A172 (cell line): ENCODE measurements around the gene CAPZA2. TPM values are rescaled to one million over a fixed set of nuclear protein-coding genes. Genes with fewer than 3 reads are reported as not detected.
"Not testable (repeated sequence)": the region's sequence is repeated elsewhere in the genome, so short reads cannot be mapped to it uniquely, and the experiment has no call there.

Experiments used
- DNase-seq: peaks from one replicate; pipeline ENCODE4 v3.0.0-alpha.2; 2015; ENCODE audit warnings: low spot score
- total RNA-seq: library from RNA; depleted of rRNA; stranded (reverse); fragments of >200 nt; shearing (Covaris generic); gene quantifications from 2 replicates; pipeline ENCODE4 v1.2.3, GENCODE V29; 2014; rRNA removed

Gene CAPZA2
- total RNA-seq, 1 experiment from 2014 or later = 225 TPM

DNA sequence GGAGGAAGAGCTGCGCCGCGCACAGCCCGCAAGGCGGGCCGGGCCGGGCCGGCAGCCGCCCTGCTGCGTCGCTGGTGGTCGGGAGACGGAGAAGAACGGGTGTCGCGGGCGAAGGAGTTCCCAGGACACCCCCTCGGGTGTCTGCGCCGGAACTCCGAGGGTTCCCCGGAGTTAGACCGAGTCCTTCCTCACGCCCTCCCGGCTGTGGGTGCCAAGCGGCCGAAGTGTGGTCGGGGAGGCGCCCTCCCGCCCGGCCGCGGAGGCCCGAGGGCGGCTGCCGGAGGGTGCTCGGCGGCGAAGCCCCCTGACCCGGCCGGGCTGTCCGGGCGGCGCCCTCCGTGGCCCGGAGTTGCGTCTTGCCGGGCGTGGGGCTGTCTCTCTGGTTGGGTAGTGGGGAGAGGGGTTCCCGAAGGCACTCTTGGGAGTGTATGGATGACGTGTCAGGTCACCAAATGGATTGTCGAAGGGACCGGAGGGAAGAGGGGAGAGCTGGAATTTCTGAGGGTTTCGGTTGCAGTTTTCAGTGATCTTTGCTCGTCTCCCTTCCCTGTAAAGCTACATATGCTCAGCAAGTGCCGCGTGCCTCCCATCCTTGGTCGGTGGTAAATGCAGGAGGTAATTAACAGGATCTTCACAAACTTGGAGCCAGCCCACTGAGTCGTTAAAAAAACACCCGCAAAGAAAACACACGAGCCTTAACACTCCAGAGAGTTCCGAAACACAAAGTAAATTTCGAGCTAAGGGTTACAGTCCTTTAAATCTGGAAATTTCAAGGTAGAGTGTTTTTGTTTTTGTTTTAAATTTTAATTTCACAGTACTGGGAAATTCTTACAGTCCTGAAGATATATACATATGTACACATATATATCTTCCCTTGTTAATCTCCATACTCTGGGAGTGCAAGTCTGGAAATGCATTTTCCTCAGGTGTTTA is 91.8 kb downstream of the CAPZA2 start:
- peak; percentile 89 for DNase-seq

DNA sequence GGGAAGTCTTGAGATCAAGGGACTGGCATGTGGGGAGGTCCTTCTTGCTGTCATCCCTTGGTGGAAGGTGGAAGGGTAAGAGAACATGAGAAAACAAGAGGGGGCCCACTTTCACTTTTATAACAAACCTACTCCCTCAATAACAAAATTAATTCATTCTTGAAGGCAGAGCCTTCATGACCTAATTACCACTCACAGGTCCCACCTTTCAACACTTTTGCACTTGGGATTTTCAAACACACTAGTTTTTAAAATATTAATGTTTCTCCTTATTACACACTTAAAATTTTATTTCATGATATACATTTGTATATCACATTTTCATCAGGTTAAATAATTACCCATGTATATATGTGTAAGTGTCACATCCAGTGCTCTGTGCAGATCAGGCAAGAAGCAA is 93.0 kb downstream of the CAPZA2 start:
- DNase-seq = no peak

DNA sequence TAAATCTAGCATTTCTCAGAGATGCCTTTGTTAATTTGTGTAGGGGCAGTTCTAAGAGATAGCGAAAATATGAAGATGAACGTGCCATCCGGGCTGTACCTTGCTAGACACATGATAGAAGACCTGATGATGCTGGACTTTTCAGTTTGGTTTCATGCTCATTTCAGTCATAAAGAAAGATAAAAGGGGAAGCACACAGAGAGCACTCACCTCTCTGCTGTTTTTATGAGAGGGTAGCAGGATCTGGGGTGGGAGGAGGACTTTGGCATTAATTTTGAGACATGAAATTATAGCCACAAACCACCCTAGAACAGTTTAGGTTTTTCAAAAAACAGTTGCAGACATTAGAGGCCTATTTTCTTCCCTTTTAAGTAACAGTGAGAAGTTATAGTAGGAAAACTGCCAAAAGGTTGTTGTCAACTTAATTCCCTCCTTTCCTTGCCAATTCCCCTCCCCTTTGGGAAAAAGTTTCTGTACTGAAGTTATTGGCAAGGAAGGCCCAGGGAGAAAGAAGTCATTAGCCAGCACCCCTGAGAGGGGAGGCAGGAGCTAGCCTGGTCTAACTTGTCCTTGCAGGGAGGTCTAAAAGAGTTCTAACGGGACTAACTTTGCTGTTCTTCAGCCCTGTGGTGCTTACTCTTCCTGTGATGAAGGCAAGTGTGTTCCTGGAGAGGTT is 93.6 kb downstream of the CAPZA2 start:
- DNase-seq = no peak

DNA sequence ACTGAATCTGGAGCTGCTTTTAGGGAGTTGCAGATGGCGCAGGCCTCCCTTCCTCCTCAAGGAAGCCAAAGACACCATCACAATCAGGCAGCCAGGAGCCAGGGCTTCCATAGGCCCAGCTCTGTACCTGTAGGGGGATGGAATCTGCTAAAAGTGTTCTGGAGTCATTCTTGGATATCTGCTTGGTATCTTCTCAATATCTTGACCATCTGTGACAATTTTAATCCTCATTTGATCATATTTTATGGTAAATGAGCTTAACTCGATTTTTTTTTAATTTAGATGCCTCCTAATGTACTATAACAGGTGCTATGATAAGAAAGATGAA is 94.1 kb downstream of the CAPZA2 start:
- no peak for DNase-seq

DNA sequence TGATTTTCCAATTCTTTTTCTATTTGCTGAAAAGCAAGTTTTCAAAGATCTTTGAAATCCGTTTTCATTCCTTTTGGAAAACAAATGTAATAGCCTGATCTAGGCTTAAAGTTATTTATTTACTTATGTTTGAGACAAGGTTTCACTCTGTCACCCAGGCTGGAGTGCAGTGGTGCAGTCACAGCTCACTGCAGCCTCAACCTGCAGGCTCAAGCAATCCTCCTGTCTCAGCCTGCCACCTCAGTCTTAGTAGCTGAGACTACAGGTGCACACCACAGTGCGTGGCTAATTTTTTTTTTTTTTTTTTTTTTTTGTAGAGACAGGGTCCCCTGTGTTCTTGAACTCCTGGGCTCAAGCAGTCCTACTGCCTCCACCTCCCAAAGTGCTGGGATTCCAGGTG is 95.5 kb downstream of the CAPZA2 start:
- DNase-seq = no peak

DNA sequence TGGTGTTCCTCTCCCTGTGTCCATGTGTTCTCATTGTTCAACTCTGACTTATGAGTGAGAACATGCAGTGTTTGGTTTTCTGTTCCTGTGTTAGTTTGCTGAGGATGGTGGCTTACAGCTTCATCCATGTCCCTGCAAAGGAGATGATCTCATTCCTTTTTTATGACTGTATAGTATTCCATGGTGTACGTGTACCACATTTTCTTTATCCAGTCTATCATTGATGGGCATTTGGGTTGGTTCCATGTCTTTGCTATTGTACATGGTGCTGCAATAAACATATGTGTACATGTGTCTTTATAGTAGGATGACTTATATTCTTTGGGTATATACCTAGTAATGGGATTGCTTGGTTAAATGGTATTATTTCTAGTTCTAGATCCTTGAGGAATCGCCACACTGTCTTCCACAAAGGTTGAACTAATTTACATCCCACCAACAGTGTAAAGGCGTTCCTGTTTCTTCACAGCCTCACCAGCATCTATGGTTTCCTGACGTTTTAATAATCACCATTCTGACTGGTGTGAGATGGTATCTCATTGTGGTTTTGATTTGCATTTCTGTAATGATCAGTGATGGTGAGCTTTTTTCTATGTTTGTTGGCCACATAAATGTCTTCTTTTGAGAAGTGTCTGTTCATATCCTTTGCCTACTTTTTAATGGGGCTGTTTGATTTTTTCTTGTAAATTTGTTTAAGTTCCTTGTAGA is 99.7 kb downstream of the CAPZA2 start:
- DNase-seq = not testable (repeated sequence)

DNA sequence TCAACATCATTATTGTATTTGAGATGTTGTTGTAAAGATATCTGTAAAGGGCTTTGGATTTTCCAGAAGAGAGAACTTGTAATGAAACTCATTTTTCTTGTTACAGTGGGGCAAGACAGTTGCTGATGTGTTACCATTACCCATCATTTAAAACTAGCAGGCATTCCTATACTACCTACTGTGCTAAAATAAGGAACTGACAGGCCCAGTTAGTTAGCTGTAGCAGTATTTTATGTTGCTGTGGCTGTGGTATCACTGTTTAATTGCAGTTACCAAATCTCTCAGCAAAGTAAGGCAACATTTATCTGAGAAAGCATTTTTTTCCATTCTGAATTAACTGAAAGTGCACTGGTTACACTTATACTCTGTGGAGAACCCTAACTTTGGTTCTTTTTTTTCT is 100.8 kb downstream of the CAPZA2 start:
- DNase-seq = no peak

DNA sequence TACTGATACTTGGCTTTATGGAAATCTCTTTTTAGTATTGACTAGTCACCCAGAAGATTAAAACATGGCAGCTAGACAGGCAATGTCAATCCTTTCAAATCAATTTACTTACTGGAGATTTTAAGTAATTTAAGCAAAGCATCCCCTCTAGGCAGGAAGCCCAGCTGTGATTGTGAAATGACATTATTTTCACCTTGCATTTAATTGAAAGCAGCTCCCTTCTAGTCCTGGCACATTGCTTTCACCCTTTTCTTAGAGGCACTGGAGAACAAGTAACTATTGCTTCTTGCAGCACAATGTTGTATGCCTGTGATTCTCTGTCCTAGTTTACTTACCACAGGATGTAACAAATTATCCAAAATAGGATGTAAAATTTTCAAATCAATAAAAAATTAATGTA is 104.2 kb downstream of the CAPZA2 start:
- DNase-seq = no peak

DNA sequence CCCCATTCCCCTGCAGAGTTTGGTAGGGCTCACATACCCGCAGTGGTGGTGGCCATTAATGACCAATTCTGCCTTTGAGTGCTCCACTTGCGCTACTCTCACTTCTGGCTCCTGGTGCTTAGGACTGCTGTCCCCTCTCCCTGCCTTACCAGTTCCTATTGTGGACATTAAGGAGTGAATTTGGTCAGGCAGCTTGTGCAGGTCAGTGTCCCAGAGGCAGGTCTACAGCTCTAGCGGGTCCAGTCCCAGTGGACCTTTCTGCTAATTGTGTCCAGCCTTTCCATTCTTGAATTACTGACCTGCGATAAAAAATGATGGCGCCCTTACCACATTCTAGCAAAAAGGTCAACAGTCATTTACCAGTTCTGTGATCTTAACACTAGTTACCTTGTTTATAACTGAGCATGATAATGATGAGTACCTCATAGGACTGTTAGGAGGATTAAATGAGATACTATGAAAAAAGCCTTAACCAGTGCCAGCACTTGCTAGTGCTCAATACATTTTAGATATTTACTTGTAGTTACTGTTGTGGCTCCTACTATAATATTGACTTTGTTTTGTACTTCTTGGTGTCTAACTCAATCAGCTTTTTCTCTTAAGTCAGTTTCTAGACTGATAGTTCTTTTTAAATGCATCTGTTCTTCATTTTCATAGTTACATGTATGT is 105.0 kb downstream of the CAPZA2 start:
- no peak for DNase-seq

DNA sequence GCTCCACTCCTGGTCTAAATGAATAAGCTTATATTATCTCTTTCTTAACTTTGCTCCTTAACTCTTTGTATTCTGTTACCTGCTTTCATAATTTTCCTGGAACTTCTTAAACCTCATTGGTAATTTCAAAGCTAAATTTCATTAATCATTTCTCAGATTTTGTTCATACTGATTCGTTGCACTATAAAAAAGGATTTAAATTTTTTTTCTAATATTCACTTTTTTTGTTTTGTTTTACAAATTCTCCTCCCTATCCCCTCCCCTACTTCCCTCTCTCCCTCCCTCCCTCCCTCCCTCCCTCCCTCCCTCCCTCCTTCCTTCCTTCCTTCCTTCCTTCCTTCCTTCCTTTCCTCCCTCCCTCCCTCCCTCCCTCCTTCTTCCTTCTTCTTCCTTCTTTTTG is 105.6 kb downstream of the CAPZA2 start:
- no peak for DNase-seq

DNA sequence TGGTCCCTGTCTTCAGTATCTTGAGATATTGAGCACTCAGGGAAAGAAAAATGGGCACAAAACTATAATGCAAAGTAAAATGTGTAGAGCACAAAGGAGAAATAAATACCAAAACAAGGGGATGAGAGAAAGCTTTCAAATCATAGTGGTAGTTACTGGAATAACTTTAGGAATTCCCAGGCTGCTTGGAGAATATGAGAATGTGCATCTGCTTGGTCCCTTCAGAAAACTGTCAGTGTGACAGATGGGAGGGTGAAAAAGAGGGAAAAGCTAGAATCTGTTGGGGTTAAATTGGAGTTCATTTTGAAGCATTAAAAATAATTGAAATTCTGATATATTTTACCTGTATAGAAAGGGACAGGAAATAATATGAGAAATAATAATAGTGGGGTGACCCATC is 106.2 kb downstream of the CAPZA2 start:
- no peak for DNase-seq

DNA sequence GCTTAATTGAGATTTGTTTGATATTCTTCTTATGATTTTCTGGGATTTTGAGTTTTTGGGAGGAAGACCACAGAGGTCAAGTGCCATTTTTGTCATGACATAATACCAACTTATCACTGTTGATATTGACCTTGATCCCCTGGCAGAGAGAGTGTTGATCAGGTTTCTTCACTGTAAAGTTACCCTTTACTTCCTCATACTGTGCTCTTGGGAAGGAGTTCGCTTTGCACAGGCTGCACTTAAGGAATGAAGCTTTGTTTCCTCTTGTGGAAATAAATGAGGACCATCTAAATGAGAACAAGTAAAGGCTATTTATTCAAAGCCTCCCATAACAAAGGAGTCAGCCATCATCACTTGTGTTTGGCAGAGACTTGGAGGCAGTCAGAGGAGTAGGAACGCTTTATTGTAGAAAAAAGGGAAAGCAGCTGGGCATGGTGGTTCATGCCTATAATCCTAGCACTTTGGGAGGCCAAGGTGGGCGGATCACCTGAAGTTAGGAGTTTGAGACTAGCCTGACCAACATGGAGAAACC is 107.0 kb downstream of the CAPZA2 start:
- DNase-seq = no peak

DNA sequence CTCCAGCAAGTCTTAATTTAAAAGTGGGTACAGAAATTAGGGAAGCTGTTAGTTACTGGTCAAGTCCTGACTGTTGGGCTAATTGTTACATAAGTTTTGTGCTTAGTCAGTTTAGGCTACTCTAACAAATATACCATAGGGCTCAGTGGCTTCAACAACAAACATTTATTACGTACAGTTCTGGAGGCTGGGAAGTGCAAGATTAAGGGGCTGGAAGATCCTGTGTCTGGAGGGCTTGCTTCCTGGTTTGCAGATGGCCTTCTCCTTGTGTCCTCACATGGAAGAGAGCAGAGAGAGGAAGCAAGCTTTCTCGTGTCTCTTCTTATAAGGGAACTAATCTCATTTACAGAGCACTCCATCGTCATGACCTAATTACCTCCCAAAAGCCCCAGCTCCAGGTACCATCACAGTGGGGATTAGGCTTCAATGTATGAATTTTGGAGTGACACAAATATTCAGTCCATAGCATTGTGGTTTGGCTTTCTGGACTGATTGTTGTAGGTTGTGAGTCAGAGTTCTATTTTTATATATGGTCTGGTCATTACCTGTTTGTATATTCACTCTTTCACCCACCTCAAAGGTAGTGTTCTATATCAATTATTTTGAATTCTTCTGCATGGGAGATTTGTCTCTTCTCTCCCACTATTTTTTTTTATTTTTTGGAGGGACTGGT is 108.0 kb downstream of the CAPZA2 start:
- no peak for DNase-seq

DNA sequence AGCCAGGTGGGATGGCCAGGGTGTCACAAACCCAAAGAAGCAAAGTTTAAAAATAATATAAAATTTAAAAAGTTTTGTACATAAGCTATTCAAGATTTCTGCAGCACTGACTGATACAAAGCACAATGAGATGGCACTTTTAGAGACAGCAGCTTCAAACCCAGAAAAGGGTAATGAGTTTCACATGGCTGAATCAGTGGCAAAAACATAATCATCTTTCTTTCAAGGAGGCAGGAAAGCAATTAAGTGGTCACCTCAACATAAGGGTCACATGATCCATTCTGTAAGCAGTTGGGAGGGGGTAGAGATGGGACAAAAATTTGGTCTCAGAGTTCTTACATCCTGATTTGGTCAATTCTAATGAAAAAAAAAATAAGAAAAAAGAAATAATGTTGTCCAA is 108.8 kb downstream of the CAPZA2 start:
- not testable (repeated sequence) for DNase-seq

Other genes with a start within 250 kb of the CAPZA2 start
- gene MET, start 190.4 kb upstream of the CAPZA2 start, total RNA-seq = 118 and 144 TPM in 2 replicates
- 11.9 and 12.9 TPM in 2 replicates for gene ST7, start 90.9 kb downstream of the CAPZA2 start, total RNA-seq